ENCODE results near the gene SDC4. TPM values are rescaled to one million over a fixed set of nuclear protein-coding genes. Genes with fewer than 3 reads are reported as not detected.

The SDC4 gene, protein sequence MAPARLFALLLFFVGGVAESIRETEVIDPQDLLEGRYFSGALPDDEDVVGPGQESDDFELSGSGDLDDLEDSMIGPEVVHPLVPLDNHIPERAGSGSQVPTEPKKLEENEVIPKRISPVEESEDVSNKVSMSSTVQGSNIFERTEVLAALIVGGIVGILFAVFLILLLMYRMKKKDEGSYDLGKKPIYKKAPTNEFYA
- total RNA-seq: 4.2 TPM

DNA sequence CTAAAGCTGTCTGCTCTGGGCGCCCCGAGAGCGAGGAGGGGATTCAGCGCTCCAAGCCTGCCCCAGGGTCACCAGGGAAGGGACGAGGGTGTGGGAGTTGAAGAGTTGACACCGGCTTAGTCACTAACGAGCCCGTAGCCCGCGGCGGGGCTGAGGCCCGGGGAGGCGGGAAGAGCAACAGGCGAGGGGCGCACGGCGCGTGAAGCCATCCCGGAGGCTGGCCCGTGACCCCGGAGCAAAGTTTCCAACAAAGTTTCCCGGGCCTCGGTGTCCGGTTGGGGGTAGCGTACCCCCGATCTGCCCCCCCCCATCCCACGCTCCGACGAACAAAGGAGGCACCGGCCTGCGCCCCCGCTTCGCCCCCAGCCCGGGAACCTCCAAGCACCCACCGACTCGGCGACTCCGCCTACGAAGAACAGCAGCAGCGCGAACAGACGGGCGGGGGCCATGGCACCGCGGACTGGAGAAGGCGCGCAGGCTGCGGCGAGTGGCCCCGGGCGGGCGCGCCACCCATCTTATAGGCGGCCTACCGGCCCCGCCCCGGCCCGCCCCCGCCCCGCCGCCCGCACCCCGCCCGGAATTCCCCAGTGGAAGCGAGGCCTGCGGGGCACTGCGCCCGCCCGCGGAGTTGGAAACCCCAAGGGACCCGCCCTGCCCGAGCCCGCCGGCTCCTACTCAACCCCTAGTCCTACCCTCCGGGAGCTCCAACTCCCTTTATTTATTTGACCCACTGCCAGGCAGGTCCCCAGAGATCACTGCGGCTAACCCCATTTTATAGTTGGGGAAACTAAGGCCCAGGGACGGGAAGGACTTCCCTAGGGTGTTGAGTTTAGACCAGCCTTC is at the start of gene SDC4:
SDC4 (minus strand) TSS at position 489 of the 843 bp plus-strand sequence; CDS start at position 449, 40 bp downstream.
- peaks cover 40 to 46% (median 42%) of the 10 kb centered on the region in 3 donors for H3K4me1 ChIP-seq (ENCODE audit: control insufficient read depth in 3 of 3, insufficient read depth in 3 of 3, low read length in 3 of 3)
- peak within 1 kb of the TSS; percentile 96 for H3K27ac ChIP-seq (ENCODE audit: low read depth, low read length)
- H3K36me3 ChIP-seq (ENCODE audit: control insufficient read depth in 3 of 3, insufficient read depth in 3 of 3, low read length in 3 of 3): peaks cover 0 to 5% (median 0%) of the 10 kb centered on the region in 3 donors
- peak within 1 kb of the TSS; percentile 97 to 98 (median 98) for H3K9ac ChIP-seq (ENCODE audit: low read depth in 1 of 3, low read length in 3 of 3)
- H3K4me3 ChIP-seq (ENCODE audit: low read length in 3 of 3): peak within 1 kb of the TSS; percentile 73 to 91 (median 87)
- no peaks in the 10 kb centered on the region for H3K9me3 ChIP-seq (ENCODE audit: control insufficient read depth in 3 of 3, low read length in 3 of 3)
- no peaks in the 10 kb centered on the region for H3K27me3 ChIP-seq (ENCODE audit: control insufficient read depth in 3 of 3, insufficient read depth in 3 of 3, low read length in 3 of 3)

DNA sequence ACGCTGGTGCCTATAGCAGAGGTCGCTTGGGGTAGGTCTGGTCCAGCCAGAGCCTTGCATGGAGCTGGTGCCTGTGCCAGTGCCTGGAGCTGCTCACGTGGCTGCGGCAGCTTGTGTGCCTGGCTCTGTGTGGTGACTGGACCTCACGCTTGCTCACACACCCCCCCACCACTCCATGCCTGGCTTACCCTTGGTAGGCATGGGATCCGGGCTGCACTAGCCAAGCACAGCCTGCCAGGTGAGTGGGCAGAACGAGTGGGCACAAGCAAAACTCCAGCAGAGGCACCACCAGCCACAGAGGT is 46.8 kb upstream of the SDC4 start:
- Histone ChIP-seq H3K27ac (ENCODE audit: low read depth, low read length) (no peak overlapping the region), H3K36me3 (ENCODE audit: control insufficient read depth in 3 of 3, insufficient read depth in 3 of 3, low read length in 3 of 3) (no peaks in the 10 kb centered on the region), H3K4me1 (ENCODE audit: control insufficient read depth in 3 of 3, insufficient read depth in 3 of 3, low read length in 3 of 3) (no peaks in the 10 kb centered on the region), H3K9me3 (ENCODE audit: control insufficient read depth in 3 of 3, low read length in 3 of 3) (no peaks in the 10 kb centered on the region), H3K9ac (ENCODE audit: low read depth in 1 of 3, low read length in 3 of 3) (no peak overlapping the region), H3K27me3 (ENCODE audit: control insufficient read depth in 3 of 3, insufficient read depth in 3 of 3, low read length in 3 of 3) (no peaks in the 10 kb centered on the region), H3K4me3 (ENCODE audit: low read length in 3 of 3) (no peak overlapping the region)

DNA sequence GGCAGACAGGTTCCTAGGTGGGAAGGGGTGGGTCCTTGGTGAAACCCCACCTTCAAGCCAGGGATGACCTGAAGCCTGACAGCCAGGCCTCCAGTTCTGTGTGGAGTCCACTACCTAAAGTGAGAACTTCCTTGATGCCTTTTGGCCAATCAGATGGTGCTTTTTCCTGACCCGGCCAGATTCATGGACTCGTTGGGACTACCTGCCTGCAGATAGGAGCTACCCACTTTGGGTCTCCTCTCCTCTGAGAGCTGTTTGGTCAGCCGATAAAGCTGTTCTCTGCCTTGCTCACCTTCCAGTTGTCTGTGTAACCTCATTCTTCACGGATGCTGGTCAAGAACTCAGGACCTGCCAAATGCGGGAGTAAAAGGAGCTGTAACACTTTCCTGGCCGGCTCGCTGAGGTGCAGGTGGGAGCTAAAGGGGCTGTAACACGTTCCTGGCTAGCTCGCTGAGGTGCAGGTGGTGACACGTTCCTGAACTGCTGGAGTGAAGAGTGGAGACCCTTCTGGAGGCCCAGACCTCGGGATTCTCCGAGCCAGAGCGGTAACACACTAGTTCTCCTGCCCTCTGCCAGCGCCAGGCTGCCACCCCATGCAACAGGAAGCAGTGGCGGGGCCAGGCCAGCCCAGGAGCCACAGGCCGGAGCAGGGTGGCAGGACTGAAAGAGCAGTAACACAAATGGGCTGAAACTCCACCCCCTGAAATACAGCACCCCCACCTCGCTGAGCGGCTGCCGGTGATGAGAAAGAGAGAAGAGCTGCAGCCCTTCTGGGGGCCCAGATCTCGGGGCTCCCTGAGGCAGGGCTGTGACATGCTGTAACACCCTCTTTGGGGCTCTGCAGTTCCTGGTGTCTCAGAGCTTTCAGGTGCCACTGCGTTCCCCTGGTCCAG is 46.2 kb upstream of the SDC4 start:
- H3K4me1 ChIP-seq (ENCODE audit: control insufficient read depth in 3 of 3, insufficient read depth in 3 of 3, low read length in 3 of 3): no peaks in the 10 kb centered on the region
- H3K9me3 ChIP-seq (ENCODE audit: control insufficient read depth in 3 of 3, low read length in 3 of 3): no peaks in the 10 kb centered on the region
- no peak overlapping the region for H3K9ac ChIP-seq (ENCODE audit: low read depth in 1 of 3, low read length in 3 of 3)
- H3K4me3 ChIP-seq (ENCODE audit: low read length in 3 of 3): no peak overlapping the region
- H3K27ac ChIP-seq (ENCODE audit: low read depth, low read length): no peak overlapping the region
- no peaks in the 10 kb centered on the region for H3K36me3 ChIP-seq (ENCODE audit: control insufficient read depth in 3 of 3, insufficient read depth in 3 of 3, low read length in 3 of 3)
- H3K27me3 ChIP-seq (ENCODE audit: control insufficient read depth in 3 of 3, insufficient read depth in 3 of 3, low read length in 3 of 3): no peaks in the 10 kb centered on the region

DNA sequence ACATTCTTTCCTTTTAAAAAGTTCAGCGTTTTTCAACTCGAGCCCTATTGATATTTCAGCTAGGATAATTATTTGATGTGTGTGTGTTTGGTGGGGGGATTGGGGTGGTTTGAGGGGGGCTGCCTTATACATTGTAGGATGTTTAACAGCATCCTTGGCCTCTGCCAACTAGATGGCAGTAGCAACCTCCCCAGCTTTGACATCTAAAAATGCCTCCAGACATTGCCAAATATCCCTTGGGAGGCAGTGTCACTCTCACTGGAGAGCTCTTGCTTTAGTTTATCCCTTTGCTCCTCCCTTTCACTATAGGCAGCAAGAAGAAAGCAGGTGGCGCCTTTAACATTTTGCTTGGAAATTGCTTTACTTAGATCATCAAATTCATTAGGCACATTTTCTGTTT is 44.5 kb upstream of the SDC4 start:
- H3K27ac ChIP-seq (ENCODE audit: low read depth, low read length): no peak overlapping the region
- no peak overlapping the region for H3K4me3 ChIP-seq (ENCODE audit: low read length in 3 of 3)
- H3K4me1 ChIP-seq (ENCODE audit: control insufficient read depth in 3 of 3, insufficient read depth in 3 of 3, low read length in 3 of 3): no peaks in the 10 kb centered on the region
- no peaks in the 10 kb centered on the region for H3K9me3 ChIP-seq (ENCODE audit: control insufficient read depth in 3 of 3, low read length in 3 of 3)
- no peak overlapping the region for H3K9ac ChIP-seq (ENCODE audit: low read depth in 1 of 3, low read length in 3 of 3)
- no peaks in the 10 kb centered on the region for H3K27me3 ChIP-seq (ENCODE audit: control insufficient read depth in 3 of 3, insufficient read depth in 3 of 3, low read length in 3 of 3)
- H3K36me3 ChIP-seq (ENCODE audit: control insufficient read depth in 3 of 3, insufficient read depth in 3 of 3, low read length in 3 of 3): no peaks in the 10 kb centered on the region

DNA sequence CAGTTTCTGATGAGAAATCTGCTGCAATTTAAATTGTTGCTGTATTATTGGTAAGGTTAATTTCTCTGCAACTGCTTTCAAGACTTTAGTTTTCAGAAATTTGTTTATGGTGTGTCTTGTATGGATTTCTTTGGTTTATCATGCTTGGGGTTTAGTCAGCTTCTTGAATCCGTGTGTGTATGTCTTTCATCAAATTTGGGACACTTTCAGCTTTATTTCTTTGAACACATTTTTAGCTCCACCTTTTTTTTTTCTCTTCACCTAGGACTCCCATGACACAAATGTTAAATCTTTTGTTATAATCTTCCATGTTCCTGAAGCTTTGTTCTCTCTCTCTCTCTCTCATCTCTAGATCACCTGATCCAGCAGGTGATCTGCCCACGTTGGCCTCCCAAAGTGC is 43.3 kb upstream of the SDC4 start:
- Histone ChIP-seq H3K9me3 (ENCODE audit: control insufficient read depth in 3 of 3, low read length in 3 of 3) (no peaks in the 10 kb centered on the region), H3K4me1 (ENCODE audit: control insufficient read depth in 3 of 3, insufficient read depth in 3 of 3, low read length in 3 of 3) (no peaks in the 10 kb centered on the region), H3K9ac (ENCODE audit: low read depth in 1 of 3, low read length in 3 of 3) (no peak overlapping the region), H3K36me3 (ENCODE audit: control insufficient read depth in 3 of 3, insufficient read depth in 3 of 3, low read length in 3 of 3) (no peaks in the 10 kb centered on the region), H3K27ac (ENCODE audit: low read depth, low read length) (no peak overlapping the region), H3K27me3 (ENCODE audit: control insufficient read depth in 3 of 3, insufficient read depth in 3 of 3, low read length in 3 of 3) (no peaks in the 10 kb centered on the region), H3K4me3 (ENCODE audit: low read length in 3 of 3) (no peak overlapping the region)

DNA sequence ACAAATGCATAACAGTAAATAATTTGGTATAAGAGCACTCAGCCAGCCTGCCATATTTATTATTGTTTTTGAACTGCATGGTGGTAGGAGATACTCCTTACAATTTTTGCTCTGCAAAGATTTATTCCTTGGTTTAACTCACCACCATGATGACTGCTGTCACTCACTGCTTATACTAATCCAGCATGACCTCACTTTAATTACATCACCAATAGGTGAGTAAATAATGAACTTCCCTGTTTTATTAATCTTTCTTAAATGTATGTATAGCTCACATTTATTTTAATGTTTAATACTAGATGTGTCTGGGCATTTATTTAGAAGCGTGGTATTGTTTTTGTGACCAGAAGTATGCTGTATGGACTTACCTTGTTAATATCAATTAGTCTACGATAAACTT is 42.7 kb upstream of the SDC4 start:
- Histone ChIP-seq H3K27ac (ENCODE audit: low read depth, low read length) (no peak overlapping the region), H3K4me3 (ENCODE audit: low read length in 3 of 3) (no peak overlapping the region), H3K4me1 (ENCODE audit: control insufficient read depth in 3 of 3, insufficient read depth in 3 of 3, low read length in 3 of 3) (no peaks in the 10 kb centered on the region), H3K9ac (ENCODE audit: low read depth in 1 of 3, low read length in 3 of 3) (no peak overlapping the region), H3K36me3 (ENCODE audit: control insufficient read depth in 3 of 3, insufficient read depth in 3 of 3, low read length in 3 of 3) (no peaks in the 10 kb centered on the region), H3K9me3 (ENCODE audit: control insufficient read depth in 3 of 3, low read length in 3 of 3) (no peaks in the 10 kb centered on the region), H3K27me3 (ENCODE audit: control insufficient read depth in 3 of 3, insufficient read depth in 3 of 3, low read length in 3 of 3) (no peaks in the 10 kb centered on the region)

DNA sequence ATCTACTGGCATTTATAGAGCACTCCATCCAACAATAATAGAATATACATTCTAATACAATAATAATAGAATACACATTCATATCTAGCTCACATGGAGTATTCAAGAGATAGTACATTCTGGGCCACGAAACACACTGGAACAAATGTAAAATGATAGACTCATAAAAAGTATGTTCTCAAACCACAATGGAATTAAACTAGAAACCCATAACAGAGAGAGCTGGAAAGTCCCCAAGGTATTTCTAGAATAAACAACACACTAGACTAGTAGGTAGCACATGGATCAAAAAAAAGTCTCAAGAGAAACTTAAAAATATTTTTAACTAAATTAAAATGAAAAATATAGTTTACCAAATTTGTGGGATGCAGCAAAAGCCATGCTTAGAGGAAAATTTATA is 39.0 kb upstream of the SDC4 start:
- H3K4me1 ChIP-seq (ENCODE audit: control insufficient read depth in 3 of 3, insufficient read depth in 3 of 3, low read length in 3 of 3): no peaks in the 10 kb centered on the region
- no peaks in the 10 kb centered on the region for H3K36me3 ChIP-seq (ENCODE audit: control insufficient read depth in 3 of 3, insufficient read depth in 3 of 3, low read length in 3 of 3)
- H3K9ac ChIP-seq (ENCODE audit: low read depth in 1 of 3, low read length in 3 of 3): no peak overlapping the region
- no peaks in the 10 kb centered on the region for H3K27me3 ChIP-seq (ENCODE audit: control insufficient read depth in 3 of 3, insufficient read depth in 3 of 3, low read length in 3 of 3)
- H3K4me3 ChIP-seq (ENCODE audit: low read length in 3 of 3): no peak overlapping the region
- H3K27ac ChIP-seq (ENCODE audit: low read depth, low read length): no peak overlapping the region
- no peaks in the 10 kb centered on the region for H3K9me3 ChIP-seq (ENCODE audit: control insufficient read depth in 3 of 3, low read length in 3 of 3)

DNA sequence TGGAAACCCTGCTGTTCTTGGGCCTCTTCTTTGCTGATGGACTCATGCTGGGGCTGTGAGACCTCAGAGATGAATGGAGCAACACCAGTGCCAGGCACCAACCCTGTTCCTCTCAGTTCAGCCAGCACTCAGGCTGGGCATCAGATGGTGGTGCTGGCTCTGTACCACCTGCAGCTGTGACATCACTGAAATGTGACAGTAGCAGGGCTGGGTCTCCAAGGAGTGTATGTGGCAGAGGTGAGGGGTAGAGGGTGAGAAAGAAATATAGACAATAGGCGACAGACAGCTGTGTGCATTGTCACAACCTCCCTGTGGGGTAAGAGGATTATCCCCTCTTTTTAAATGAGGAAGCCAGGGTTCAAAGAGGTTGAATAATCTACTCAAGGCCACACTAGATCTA is 30.0 kb upstream of the SDC4 start, which contains the start of gene TP53TG5:
TP53TG5 (minus strand) TSS at position 135 of the 400 bp plus-strand sequence; CDS start at position 46, 89 bp downstream.
- no peaks in the 10 kb centered on the region for H3K36me3 ChIP-seq (ENCODE audit: control insufficient read depth in 3 of 3, insufficient read depth in 3 of 3, low read length in 3 of 3)
- H3K27me3 ChIP-seq (ENCODE audit: control insufficient read depth in 3 of 3, insufficient read depth in 3 of 3, low read length in 3 of 3): no peaks in the 10 kb centered on the region
- H3K27ac ChIP-seq (ENCODE audit: low read depth, low read length): no peak within 1 kb of the TSS
- no peak within 1 kb of the TSS for H3K4me3 ChIP-seq (ENCODE audit: low read length in 3 of 3)
- no peak within 1 kb of the TSS for H3K9ac ChIP-seq (ENCODE audit: low read depth in 1 of 3, low read length in 3 of 3)
- H3K4me1 ChIP-seq (ENCODE audit: control insufficient read depth in 3 of 3, insufficient read depth in 3 of 3, low read length in 3 of 3): peaks cover 2 to 4% (median 3%) of the 10 kb centered on the region in 3 donors
- H3K9me3 ChIP-seq (ENCODE audit: control insufficient read depth in 3 of 3, low read length in 3 of 3): no peaks in the 10 kb centered on the region

DNA sequence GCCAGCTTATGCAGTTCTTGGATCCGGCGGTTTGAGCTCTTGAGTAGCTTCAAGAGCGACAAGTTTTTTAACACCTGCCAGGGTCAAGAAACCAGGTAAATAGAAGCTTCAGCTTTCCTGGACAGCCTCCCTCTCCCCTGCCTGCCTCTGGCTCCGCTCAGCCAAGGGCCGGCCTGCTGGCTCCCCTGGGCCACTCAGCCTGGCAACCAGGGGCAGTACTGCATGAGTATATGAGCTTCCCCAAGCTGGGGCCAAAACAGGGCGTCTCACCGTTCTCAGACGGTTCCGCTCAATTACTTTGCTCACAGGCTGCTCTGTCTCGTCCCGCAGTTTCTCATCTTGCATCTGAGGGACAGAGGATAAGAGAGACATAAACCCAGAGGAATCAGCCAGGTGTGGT is 29.0 kb upstream of the SDC4 start:
- H3K9me3 ChIP-seq (ENCODE audit: control insufficient read depth in 3 of 3, low read length in 3 of 3): no peaks in the 10 kb centered on the region
- H3K27me3 ChIP-seq (ENCODE audit: control insufficient read depth in 3 of 3, insufficient read depth in 3 of 3, low read length in 3 of 3): no peaks in the 10 kb centered on the region
- peaks cover 4 to 13% (median 11%) of the 10 kb centered on the region in 3 donors for H3K4me1 ChIP-seq (ENCODE audit: control insufficient read depth in 3 of 3, insufficient read depth in 3 of 3, low read length in 3 of 3)
- no peak overlapping the region for H3K27ac ChIP-seq (ENCODE audit: low read depth, low read length)
- no peaks in the 10 kb centered on the region for H3K36me3 ChIP-seq (ENCODE audit: control insufficient read depth in 3 of 3, insufficient read depth in 3 of 3, low read length in 3 of 3)
- H3K4me3 ChIP-seq (ENCODE audit: low read length in 3 of 3): no peak overlapping the region
- no peak overlapping the region for H3K9ac ChIP-seq (ENCODE audit: low read depth in 1 of 3, low read length in 3 of 3)

Data from skeletal muscle tissue (tissue), 4 donors.